Purkinje cell (primary cell): ENCODE measurements around the gene DNAJC12. TPM values are rescaled to one million over a fixed set of nuclear protein-coding genes. Genes with fewer than 3 reads are reported as not detected.

Experiments used
- polyA plus RNA-seq: library from polyadenylated mRNA; unstranded; fragments of >200 nt; fragmentation: Nextera tagmentation; gene quantifications from 2 replicates; pipeline ENCODE4 v1.2.1, GENCODE V29; 2014

Gene DNAJC12
- 151 and 180 TPM in 2 replicates for polyA plus RNA-seq

GRCh38 chr10:67837541-67838314, at the start of gene DNAJC12:
DNAJC12 (minus strand) TSS chr10:67838188; CDS start chr10:67838011, 177 bp downstream.

GRCh38 chr10:67884313-67884841, 46.4 kb upstream of the DNAJC12 start, which contains the start of gene SIRT1:
SIRT1 (plus strand) TSS chr10:67884656; CDS start chr10:67884722, 66 bp downstream.

Other genes starting within 250 kb of the DNAJC12 start
- gene CTNNA3, start 142.0 kb downstream of the DNAJC12 start, polyA plus RNA-seq = 1.4 and 2.2 TPM in 2 replicates
- 4.5 and 8.6 TPM in 2 replicates for gene SIRT1, start 46.5 kb upstream of the DNAJC12 start, polyA plus RNA-seq
- gene HERC4, start 237.1 kb upstream of the DNAJC12 start, polyA plus RNA-seq = 26.7 and 27.6 TPM in 2 replicates